ENCODE results near the gene FAM221A. TPM values are rescaled to one million over a fixed set of nuclear protein-coding genes. Genes with fewer than 3 reads are reported as not detected.

The FAM221A gene, protein sequence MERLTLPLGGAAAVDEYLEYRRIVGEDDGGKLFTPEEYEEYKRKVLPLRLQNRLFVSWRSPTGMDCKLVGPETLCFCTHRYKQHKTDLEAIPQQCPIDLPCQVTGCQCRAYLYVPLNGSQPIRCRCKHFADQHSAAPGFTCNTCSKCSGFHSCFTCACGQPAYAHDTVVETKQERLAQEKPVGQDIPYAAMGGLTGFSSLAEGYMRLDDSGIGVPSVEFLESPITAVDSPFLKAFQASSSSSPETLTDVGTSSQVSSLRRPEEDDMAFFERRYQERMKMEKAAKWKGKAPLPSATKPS
- total RNA-seq = 1 to 10 TPM; 5.3 to 6.6 TPM

DNA sequence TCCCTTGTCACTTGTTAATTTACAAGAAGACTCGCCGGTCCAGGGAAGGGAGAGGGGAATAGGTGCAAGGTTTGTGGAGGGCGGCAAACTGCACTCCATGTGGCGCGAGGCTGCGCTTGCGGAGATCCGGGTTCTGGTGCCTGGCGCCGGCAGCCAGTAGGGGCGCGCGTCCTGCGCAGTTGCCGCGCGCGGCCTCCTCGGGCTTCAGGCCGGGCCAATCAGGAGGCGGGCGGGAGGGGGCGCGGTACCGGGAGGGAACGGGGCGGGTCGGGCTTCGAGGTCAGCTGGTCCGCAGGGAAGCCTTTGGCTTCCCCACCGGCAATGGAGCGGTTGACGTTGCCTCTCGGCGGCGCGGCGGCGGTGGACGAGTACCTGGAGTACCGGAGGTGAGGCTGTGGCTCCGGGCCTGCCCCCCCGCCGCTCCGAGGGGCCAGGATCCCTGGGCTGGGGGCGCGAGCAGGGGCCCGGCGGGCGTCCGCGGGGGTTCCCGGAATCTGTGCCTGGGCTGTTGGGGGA is at the start of gene FAM221A:
FAM221A (plus strand) TSS at position 302 of the 516 bp plus-strand sequence; CDS start at position 322, 20 bp downstream.

DNA sequence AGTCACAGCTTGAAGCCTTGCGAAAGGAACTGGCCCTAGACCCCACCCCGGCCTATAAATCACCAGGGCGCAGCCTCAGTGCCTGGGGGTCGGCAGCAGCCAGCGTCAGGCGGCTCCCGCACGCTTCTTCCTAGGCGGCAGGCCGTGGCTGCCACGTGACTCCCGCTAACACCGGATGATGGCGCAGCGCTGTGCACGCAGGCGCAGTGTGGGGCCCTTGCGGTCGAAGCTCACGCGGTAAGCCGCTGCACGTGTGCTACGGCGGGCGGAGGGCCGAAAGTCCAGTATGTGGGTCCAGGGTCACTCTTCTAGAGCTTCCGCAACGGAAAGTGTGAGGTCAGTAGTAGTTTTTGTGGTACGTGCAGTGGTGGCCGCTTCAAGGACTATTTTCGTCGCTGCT is 30.0 kb downstream of the FAM221A start, which contains the start of gene STK31:
STK31 (plus strand) TSS at position 220 of the 400 bp plus-strand sequence; CDS start at position 287, 67 bp downstream.

Other genes with a start within 250 kb of the FAM221A start
- under 1 TPM; 0.41 to 0.50 TPM for gene IGF2BP3, start 209.7 kb upstream of the FAM221A start, total RNA-seq
- gene TRA2A, start 148.2 kb upstream of the FAM221A start, total RNA-seq = 100 to 1,000 TPM; 109 to 110 TPM
- 1 to 10 TPM; 6.9 to 7.3 TPM for gene CCDC126, start 82.8 kb upstream of the FAM221A start, total RNA-seq
- gene STK31, start 30.0 kb downstream of the FAM221A start, total RNA-seq = under 1 TPM; 0.08 to 0.29 TPM

Measured in activated naive CD4-positive, alpha-beta T cell treated with anti-CD3 and anti-CD28 coated beads, Interleukin-2, amount 10 ng/mL, durations not matched to agents 5 hours and 36 hours (primary cell).